ENCODE data around the gene UBA52.

UBA52 gene

DNA sequence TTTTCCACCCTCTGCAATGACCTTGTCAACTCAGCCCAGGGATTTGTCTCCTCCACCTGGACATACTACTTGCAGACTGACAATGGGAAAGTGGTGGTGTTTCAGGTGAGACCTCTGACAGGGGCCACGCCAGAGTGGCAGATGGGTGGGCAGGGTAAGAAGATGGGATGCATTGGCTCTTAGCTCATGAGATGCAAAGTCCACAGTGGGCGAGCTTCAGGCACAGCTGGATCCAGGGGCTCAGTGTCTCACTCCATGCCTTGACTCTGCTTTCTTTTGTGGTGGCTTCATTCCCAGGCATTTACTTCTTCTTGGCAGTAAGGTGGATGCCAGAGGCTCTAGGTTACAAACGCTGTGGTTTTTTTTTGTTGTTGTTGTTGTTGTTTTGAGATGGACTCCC is 44.4 kb downstream of the UBA52 start:
- Mint-ChIP-seq H3K27me3 (ENCODE audit: low read depth) (peaks cover 55% of the 10 kb centered on the region), H3K36me3 (ENCODE audit: low read depth) (no peaks in the 10 kb centered on the region)

GRCh38 chr19:18617562-18617961 is 45.9 kb downstream of the UBA52 start:
- peaks cover 44% of the 10 kb centered on the region for H3K27me3 Mint-ChIP-seq (ENCODE audit: low read depth)
- no peak overlapping the region for H3K27ac Mint-ChIP-seq
- H3K9me3 Mint-ChIP-seq: no peaks in the 10 kb centered on the region
- no peak overlapping the region for H3K4me3 Mint-ChIP-seq
- no peaks in the 10 kb centered on the region for H3K36me3 Mint-ChIP-seq (ENCODE audit: low read depth)
- peaks cover 5% of the 10 kb centered on the region for H3K4me1 Mint-ChIP-seq (ENCODE audit: low read depth)

More for the DNA sequence above, 44.4 kb downstream of the UBA52 start:
- Mint-ChIP-seq H3K4me3 (no peak overlapping the region), H3K9me3 (no peaks in the 10 kb centered on the region), H3K27ac (no peak overlapping the region), H3K4me1 (ENCODE audit: low read depth) (peaks cover 11% of the 10 kb centered on the region)

DNA sequence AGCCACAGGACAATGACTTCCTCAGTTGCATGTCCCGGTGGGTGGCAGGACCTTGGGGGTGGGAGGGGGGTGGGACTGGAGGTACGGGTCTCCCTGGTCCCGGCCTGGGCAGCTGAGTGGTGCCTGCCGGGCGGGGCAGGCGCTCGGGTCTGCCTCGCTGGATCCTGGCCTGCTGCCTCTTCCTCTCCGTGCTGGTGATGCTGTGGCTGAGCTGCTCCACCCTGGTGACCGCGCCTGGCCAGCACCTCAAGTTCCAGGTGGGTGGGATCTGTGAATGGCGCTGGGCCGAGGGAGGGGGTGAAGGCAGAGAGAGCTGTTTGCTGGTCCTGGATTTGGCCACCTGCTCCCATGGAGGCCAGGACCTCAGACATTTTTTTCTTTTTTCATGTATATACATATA is 46.6 kb downstream of the UBA52 start:
- Mint-ChIP-seq H3K27me3 (ENCODE audit: low read depth) (peaks cover 41% of the 10 kb centered on the region), H3K27ac (no peak overlapping the region), H3K4me1 (ENCODE audit: low read depth) (peaks cover 3% of the 10 kb centered on the region), H3K36me3 (ENCODE audit: low read depth) (no peaks in the 10 kb centered on the region), H3K4me3 (no peak overlapping the region), H3K9me3 (no peaks in the 10 kb centered on the region)

GRCh38 chr19:18620311-18620710 is 48.7 kb downstream of the UBA52 start:
- Mint-ChIP-seq H3K27ac (no peak overlapping the region), H3K4me1 (ENCODE audit: low read depth) (no peaks in the 10 kb centered on the region), H3K9me3 (no peaks in the 10 kb centered on the region), H3K4me3 (no peak overlapping the region), H3K36me3 (ENCODE audit: low read depth) (no peaks in the 10 kb centered on the region), H3K27me3 (ENCODE audit: low read depth) (peaks cover 20% of the 10 kb centered on the region)

DNA sequence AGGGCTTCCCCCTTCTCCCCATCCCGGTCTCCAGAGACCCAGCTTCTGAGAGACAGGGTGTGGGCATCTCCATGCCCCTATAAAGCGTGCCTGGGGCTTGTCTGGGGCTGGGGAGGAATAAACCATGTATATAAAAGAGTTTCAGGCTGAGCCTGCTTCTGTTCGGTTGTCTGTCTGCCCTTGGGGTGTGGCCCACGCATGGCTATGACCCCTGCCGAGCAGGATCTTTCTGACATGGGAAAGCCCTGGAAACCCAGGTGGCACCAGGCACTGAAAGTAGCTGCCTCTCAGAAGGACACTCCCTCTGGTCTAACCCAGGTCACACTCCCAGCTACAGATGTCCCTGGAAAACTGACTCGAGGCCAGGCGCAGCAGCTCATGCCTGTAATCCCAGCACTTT is 49.2 kb downstream of the UBA52 start:
- peaks cover 15% of the 10 kb centered on the region for H3K27me3 Mint-ChIP-seq (ENCODE audit: low read depth)
- no peaks in the 10 kb centered on the region for H3K9me3 Mint-ChIP-seq
- no peak overlapping the region for H3K27ac Mint-ChIP-seq
- H3K4me3 Mint-ChIP-seq: no peak overlapping the region
- no peaks in the 10 kb centered on the region for H3K4me1 Mint-ChIP-seq (ENCODE audit: low read depth)
- H3K36me3 Mint-ChIP-seq (ENCODE audit: low read depth): no peaks in the 10 kb centered on the region

DNA sequence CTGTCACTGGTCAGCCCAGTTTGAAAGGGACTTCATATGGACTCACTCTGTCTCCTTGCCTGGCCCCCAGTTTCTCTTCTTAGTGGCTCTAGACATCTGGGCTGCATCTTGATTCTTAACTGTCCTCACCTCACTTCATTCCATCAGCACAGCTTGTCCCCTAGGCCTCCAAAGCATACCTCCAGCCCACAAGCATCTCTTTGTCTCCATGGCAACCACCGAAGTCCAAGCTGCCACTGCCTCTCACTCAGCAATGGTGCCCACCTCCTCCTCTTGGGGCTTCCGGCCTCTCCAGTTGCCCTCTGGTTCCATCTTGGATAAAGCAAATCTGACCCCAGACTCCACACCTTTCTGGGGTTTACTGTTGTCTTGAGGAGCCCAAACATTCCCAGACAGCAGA is 55.2 kb downstream of the UBA52 start:
- no peaks in the 10 kb centered on the region for H3K36me3 Mint-ChIP-seq (ENCODE audit: low read depth)
- H3K4me1 Mint-ChIP-seq (ENCODE audit: low read depth): peaks cover 2% of the 10 kb centered on the region
- H3K27me3 Mint-ChIP-seq (ENCODE audit: low read depth): peaks cover 3% of the 10 kb centered on the region
- H3K4me3 Mint-ChIP-seq: no peak overlapping the region
- H3K27ac Mint-ChIP-seq: no peak overlapping the region
- H3K9me3 Mint-ChIP-seq: no peaks in the 10 kb centered on the region
